HG03442 (cell line): ENCODE results near the gene SKIL.
A peak's percentile ranks its signal among the peaks of the same experiment; 100 is the strongest.

Experiments used
- ATAC-seq: cut with Tn5 transposase; IDR thresholded peaks from one replicate; pipeline ENCODE4 v1.9.1; 2021; ENCODE audit warnings: mild to moderate bottlenecking, moderate library complexity; ENCODE audit not compliant: unreplicated experiment

Gene SKIL

DNA sequence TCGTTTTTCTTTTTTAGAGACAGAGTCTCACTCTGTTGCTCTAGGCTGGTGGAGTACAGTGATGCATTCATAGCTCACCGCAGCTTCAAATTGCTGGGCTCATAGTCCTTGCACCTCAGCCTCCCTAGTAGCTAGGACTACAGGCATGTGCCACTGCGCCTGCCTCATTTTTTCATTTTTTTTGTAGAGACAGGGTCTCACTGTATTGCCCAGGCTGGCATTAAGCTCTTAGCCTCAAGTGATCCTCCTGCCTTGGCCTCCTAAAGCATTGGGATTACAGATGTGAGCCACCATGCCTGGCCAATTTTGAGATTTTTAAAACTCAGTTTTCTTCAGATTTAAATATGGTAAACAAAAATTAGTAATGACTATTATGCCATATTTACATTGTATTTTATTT, 29.0 kb downstream of the SKIL start:
- no peak for ATAC-seq

DNA sequence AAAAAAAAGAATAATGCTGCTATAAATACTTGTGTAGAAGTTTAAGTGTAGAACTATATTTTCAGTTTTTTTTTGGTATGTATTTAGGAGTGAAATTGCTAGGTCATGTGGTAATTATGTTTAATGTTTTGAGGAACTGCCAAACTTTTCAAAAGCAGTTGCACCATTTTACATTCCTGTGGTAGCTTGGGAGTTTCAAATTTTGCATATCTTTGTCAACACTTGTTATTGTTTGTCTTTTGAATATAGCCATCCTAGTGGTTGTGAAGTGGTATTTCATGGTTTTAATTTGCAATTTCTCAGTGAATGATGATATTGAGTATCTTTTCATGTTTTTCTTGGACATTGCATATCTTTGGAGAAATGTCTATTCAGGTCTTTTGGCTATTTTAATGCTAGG, 30.4 kb downstream of the SKIL start:
- no peak for ATAC-seq

DNA sequence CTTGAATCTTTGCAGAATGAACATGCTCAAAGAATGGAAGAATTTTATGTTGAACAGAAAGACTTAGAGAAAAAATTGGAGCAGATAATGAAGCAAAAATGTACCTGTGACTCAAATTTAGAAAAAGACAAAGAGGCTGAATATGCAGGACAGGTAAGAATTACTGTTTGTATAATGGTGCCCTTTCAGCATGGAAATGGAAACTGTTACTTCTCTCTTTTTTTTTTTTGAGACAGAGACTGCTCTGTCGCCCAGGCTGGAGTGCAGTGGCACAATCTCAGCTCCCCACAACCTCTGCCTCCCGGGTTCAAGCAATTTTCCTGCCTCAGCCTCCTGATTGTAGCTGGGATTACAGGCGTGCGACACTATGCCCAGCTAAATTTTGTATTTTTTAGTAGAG, 33.6 kb downstream of the SKIL start:
- ATAC-seq, result no peak

DNA sequence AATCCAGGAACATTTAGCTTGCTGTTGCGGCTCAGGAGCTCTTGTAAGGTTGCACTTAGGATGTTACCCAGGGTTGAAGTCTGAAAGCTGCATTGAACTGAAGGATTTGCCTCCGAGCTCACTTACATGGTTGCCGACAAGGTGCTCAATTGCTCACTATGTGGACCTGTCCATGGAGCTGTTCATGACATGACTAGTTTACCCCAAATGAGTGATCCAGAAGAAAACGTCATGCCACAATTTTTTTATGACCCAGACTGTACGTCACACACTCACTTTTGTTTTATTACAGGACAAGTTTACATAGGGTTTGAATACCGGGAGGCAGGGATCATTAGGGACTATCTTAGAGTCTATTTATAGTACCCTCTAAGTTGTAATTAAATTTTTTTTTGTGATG, 40.2 kb downstream of the SKIL start:
- ATAC-seq, result no peak

DNA sequence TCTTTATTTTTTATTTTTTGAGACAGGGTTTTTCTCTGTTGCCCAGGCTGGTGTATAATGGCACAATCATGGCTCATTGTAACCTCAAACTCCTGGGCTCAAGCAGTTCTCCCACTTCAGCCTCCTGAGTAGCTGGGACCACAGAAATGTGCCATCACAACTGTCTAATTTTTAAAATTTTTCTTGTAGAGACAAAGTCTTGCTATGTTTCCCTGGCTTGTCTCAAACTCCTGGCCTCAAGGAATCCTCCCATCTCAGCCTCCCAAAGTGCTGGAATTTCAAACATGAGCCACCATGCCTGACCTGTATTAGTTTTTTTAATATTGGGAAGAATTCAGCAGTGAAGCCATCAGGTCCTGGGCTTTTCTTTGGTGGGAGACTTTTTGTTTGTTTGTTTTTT, 47.6 kb downstream of the SKIL start:
- ATAC-seq, result no peak

DNA sequence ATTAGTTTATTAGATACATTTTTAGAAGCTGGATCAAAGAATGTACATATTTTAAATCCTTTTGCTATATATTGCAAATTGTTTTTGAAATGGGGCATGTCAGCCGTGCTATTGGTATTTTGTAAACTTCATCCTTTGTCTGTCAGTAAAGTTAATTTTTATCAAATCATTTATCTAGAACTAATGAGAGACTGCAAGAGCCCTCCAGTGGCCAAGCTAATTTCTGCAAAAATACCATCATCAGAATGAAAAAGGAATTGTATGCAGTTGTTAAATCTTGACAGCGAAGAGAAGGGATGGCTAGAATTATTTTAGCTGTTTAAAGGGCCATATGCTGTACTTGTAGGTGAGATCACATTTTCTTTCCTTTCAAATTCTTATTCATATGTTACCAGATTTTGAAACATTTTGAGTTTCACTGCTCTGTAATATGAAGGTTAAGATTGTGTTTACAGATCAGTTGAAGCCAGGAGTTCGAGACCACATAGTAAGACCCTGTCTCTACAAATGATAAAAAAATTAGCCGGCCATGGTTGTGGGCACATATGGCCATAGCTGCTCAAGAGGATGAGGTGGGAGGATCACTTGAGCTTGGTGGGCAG, 53.0 kb downstream of the SKIL start:
- ATAC-seq, result no peak

DNA sequence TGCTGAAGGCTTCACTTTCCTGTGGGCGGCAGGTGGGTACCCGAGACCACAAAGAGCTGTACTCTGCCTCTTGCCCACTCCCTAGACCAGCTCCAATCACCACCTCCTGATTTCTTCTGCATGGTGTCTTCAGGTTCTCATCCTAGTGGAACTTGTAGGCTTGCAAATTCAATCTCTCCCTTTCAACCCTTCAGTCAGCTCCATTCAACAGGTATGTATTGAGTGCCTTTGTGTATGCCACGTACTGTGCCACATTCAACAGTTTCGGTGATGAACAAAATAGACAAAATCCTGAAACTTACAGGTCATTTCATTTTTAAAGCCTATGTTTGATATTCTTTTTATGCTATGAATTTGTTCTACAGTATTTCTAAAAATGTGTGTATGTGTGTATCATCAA, 55.8 kb downstream of the SKIL start:
- no peak for ATAC-seq

DNA sequence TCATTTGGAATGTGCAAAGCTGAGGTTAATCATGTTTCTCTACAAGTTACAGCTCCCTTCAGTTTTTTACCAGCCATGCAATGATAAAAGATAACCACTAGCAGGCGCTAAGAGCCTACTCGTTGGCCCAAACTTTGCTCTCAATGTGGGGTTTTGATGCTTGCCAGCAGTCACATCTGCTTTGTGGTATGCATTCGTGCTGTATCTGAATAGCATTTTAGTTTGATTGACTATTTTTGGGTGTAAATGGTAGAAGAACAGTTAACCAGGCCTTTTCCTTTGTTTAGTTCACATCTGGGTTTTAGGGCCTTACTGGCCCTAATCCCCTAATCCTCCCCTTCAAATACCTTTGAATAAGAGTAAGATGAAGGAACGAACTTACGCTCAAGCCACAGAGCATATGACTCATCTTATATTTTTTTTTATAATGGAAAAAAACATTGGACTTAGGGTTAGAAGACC, 56.7 kb downstream of the SKIL start:
- peak; percentile 66 for ATAC-seq

DNA sequence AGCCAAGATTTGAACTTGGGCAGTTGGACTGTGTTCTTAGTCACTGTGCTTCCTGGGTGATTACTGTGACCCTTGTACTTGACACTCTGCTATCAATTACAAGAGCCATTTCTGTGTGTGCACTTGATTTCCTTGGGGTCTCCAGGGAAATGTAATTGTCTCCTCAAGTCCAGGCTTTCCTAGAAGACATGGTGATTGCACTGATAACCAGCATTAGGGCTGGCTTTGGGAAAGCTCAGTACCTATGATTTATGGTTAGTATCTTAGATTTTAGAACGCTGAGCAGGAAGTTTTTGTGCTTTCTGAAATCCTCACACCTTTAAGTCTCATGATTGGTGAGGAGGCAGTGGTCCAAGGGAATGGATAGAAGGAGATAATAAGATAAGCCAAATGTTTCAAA, 59.6 kb downstream of the SKIL start:
- no peak for ATAC-seq

DNA sequence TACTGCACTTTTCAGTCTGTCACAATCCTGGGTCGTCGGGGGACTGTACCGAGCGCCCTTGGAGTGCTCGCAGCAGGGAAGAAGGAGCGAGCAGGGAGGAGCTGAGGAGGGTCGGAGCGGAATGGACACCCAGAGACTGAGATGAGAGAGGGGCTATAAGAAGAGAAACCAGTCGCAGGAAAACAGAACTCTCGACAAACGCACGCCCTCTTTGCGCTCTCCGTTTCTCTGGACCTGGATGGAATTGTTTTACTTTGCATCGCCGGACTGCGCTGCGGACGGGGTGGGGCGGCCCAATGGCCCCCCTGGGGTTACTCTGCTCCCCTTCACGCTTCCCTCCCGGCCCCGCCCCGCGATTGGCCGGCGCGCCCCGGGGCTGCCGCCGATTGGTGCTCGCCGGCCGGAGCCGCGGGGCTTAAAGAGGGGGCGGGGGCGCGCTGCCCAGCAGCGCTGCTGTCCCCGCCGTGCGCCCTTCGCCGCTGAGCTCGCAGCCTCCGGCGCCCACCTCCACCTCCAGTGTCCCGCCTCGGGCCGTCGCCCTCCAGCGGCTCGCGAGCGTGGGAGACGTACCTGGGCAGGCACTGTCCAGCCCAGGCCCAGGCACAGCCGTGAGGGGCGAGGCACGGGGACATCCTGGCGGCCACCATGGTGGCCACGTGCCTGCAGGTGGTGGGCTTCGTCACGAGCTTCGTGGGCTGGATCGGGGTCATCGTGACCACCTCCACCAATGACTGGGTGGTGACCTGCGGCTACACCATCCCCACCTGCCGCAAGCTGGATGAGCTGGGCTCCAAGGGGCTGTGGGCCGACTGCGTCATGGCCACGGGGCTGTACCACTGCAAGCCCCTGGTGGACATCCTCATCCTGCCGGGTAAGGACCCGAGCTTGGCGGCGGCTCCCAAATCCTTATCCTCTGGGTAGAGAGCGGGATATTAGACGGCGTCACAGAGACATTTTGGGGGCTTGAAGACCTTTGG, 61.2 kb downstream of the SKIL start, which contains the start of gene CLDN11:
TSS of gene CLDN11 (plus strand) at position 447 of the 977 bp plus-strand sequence. CDS start at position 646, 199 bp downstream.
- no peak for ATAC-seq

DNA sequence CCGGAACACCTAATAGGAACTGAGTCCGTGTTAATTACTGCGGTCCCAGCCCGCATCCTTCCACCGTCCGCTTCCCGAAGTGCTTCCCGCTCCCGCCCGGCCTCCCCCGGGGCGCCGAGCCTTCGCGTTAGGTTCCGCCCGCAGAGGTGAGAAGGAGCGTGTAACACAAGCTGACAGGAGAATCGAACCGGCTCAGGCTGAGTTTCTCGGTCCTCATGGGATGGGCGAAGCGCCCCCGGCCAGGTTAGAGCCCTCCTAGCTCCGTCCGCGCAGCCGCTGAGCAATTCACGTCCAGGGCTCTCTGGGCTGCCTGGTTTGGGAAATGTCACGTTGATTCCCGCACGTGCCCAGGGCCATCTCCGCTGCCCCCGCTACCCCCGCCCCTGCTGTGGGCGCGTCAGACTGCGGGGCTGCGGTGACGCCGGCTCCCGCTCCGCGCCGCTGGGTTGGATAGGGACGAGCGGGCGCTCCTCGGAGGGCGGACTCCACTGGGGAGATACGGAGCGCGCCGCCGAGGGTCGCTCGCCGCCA, 62.1 kb downstream of the SKIL start:
- no peak for ATAC-seq

DNA sequence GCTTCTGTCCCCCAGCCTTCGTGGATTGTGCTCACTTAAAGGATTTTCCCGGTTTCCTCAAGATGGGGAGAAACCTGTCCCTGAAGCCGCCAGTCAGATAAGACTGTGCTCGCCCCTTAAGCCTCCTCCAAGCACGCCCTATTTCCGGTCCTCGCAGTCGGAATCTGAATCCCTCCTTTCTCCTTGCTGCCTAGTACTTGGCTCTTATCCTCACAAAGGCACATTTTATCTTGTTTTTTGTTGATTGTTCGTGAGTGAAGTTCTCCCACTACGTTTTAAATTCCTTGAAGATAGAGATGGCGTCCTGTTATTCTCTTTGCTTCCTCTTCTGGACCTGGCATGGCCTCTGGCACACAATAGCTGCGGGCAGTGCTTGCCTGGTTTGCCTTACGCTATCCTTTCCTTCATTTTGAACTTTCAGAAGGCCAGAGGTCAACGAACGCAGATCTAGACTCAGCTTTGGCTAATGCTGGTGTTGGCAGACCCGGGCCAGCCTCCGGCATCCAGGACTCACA, 62.8 kb downstream of the SKIL start:
- ATAC-seq, result no peak

DNA sequence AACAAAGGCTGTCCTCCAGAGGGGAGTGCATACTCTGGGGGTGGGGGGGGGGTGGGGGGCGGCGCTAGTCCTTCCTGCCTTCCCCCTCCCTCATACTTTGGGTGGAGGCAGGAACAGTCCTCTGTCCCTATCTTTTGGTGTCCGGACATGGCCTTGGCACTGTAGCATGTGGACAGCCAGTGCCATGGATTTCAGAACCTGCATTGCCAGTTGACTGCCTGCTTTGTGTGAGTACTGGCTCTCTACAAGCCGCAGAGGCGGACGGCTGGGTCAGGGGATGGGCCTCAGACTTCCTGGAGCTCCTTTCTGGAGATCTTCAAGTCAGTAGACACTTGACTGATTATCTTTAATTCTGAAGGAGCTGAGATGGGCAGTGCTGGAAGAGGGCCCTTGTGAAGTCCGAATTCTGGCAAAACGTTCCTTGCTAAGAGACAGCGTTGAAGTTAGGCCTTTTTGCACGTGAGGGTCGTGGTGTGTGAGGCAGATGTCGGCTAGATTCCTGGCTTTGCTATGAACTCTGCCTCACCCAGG, 63.7 kb downstream of the SKIL start:
- no peak for ATAC-seq

DNA sequence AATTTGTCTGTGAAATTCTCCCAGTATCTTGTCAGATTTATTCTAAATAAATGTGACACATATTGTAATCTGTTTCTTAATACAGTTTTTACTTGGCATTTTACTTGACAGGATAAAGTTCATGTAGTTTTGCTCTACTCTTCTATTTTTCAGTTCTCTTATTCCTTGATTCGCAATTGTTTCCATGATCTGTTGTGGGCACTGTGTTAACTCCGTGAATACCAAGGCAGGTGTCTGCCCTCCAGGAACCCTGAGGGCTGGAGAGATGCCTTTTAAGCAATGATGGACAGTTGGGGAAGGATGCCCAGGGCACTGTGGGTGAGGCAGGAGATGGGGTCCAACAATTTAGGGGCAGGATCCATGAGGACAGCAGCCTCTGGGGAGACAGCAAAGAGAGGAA, 64.2 kb downstream of the SKIL start:
- ATAC-seq, result no peak

DNA sequence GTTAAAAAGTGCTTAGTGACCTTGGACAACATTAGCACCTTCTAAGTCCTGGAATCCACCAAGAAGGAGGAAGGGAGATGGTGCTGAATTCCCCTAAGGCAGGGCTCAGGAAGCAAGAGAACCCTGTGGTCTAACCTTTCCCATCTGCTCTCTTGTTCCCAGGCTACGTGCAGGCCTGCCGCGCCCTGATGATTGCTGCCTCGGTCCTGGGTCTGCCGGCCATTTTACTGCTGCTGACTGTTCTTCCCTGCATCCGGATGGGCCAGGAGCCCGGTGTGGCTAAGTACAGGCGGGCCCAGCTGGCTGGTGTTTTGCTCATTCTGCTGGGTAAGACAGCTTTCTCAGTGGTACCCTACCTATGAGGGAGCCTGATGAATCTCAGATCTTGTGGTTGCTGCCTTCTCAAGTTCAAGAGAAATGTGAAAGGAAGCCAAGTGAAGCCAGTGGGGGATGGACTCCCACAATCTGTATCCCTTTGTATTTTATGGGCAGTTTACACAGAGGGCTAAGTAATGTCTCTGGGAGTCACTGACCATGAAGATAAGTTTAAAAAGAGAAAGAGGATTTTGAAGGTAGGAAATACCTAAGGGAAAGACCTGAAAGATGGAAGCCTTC, 65.6 kb downstream of the SKIL start:
- ATAC-seq, result no peak

DNA sequence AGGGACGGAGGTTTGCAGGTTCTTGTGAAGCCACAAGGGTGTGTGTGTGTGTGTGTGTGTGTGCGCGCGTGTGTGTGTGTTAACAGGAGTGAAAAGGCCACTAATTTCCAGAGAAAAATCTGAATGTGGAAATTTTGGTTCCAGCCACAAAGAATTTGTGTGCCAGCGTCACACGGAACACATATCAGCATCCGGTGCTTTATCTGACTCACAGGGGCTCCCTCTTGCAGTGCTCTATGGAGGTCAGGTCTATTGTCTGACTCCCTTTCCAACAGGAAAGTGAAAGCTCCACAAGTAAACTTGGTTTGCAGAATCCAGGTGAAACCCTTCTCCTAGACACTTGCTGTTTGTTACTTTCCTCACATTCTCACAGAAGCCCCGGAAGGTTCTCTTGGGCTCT, 67.4 kb downstream of the SKIL start:
- no peak for ATAC-seq

DNA sequence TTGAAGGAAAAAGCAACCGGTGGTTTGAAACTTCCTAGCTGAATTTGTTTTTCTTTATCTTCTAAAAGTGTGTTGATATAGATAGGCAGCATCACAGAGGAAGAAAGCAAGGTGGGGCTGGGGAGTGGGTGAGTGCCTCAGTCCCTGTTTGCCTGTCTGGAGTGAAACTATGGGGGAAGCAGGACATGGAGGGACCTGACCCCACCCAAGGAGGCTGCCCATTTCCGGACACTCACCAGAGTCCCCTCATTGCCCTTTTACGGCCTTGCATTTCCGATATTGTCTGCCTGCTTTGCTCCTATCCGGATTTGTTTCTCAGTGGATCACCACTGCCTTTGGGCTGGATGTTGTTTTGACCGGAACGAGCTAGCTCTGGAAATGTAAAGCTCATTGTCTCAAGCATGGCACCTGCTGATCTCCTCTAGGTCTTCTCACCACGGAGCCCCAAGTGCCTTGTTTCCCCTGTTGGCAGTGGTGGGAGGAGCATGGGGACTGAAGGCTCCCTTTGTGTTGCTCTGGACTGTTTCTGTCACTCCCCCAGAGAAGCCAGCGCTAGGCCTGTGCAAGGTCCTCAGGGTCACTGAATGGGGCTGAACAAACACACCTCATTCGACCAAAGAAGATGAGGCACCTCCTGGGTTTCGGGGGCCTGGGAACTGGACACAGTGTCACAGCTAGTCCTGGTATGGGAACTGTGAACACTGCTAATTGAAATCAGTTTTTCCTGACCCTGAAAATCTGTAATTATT, 68.2 kb downstream of the SKIL start:
- ATAC-seq, result no peak

DNA sequence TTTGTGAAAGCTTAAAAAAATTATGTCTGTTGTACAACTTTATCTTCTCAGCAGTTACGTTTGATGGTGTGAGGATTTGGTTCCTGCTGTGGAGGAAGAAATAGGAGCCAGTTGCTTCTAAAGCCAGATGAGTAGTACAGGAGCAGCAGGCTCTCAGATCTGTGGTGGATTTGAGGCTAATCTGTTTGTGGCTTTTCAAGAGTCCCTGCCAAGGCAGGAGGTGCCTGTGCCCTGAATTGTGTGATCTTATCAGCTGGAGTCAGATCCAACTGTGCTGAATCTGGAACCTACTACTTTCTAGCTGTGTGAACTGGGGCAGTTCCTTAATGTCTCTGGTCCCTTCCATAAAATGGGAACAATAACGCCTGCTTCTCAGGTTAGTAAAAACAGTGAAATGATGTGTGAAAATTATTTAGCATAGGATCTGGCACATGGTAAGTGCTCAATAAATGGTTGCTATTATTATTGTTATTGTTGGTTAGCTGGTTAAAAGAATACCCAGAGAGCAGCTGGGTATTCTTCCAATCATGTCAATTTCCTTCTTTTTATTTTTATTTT, 68.8 kb downstream of the SKIL start:
- ATAC-seq, result no peak

DNA sequence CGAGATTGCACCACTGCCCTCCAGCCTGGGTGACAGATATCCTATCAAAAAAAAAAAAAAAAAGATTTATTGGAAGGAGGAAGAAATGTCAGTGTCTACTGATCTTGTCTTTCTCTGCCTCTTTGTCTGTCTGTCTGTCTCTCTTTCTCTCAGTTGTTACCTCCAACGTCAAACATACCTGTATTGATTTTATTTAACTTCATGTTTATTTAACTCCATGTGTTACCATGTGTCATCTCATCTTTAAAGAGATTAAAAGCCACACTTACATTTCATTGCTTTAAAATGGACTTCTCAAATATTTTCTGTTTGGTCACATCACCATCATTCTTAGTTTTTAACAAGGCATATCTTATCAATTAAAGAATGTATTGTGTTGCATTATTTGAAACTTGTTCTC, 70.6 kb downstream of the SKIL start:
- ATAC-seq, result no peak

DNA sequence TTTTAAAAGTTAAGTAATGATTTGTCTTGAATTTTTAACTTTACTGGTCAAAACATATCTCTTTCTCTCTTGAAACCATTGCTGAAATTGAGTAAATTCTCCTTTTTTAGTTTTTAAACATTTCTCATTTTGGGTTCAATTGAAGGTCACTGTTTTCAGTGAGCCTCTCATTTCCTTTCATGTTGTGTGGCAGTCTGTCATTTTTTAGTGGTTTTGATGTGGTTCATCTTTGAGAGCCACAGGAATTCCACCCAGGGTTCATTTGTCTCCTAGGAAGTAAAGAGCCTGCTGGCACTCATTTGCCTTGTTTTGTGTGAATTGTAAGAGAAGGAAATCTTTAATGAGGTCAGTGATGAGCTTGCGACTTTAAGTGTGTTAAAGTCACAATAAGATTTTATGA, 71.5 kb downstream of the SKIL start:
- peak; percentile 78 for ATAC-seq
